Stimulated activated CD8-positive, alpha-beta memory T cell treated with anti-CD3 and anti-CD28 coated beads, Interleukin-15, amount 100 ng/mL, for 1 hour (primary cell): ENCODE data around the gene GALNT18.

ENCODE experiments used
- DNase-seq: peaks from one replicate; pipeline ENCODE4 v3.0.0-alpha.2; 2020; ENCODE audit warnings: low read depth

The GALNT18 gene

GRCh38 chr11:11498195-11498594, 123.6 kb downstream of the GALNT18 start:
- no peak for DNase-seq

GRCh38 chr11:11496879-11497278, 124.9 kb downstream of the GALNT18 start:
- no peak for DNase-seq

- DNase-seq = no peak
These were observed 127.5 kb downstream of the GALNT18 start for GRCh38 chr11:11494348-11494747.

GRCh38 chr11:11493698-11494097, 128.1 kb downstream of the GALNT18 start:
- no peak for DNase-seq

GRCh38 chr11:11491589-11491988, 130.2 kb downstream of the GALNT18 start:
- no peak for DNase-seq

- no peak for DNase-seq
These were observed 130.8 kb downstream of the GALNT18 start for GRCh38 chr11:11491014-11491413.

- DNase-seq = no peak
These were observed 135.4 kb downstream of the GALNT18 start for GRCh38 chr11:11486423-11486822.

GRCh38 chr11:11486002-11486401, 135.8 kb downstream of the GALNT18 start:
- no peak for DNase-seq

GRCh38 chr11:11483627-11484026, 138.2 kb downstream of the GALNT18 start:
- DNase-seq = no peak

GRCh38 chr11:11482730-11483129, 139.1 kb downstream of the GALNT18 start:
- no peak for DNase-seq

GRCh38 chr11:11481371-11481770, 140.4 kb downstream of the GALNT18 start:
- DNase-seq = no peak

- DNase-seq = no peak
These were observed 140.8 kb downstream of the GALNT18 start for GRCh38 chr11:11480971-11481370.

GRCh38 chr11:11478687-11479086, 143.1 kb downstream of the GALNT18 start:
- no peak for DNase-seq

- DNase-seq = no peak
These were observed 143.9 kb downstream of the GALNT18 start for GRCh38 chr11:11477695-11478420.

- no peak for DNase-seq
These were observed 144.7 kb downstream of the GALNT18 start for GRCh38 chr11:11476971-11477645.

- no peak for DNase-seq
These were observed 145.3 kb downstream of the GALNT18 start for GRCh38 chr11:11476499-11476898.

GRCh38 chr11:11472106-11472505, 149.7 kb downstream of the GALNT18 start:
- DNase-seq = no peak

GRCh38 chr11:11471201-11471600, 150.6 kb downstream of the GALNT18 start:
- no peak for DNase-seq

GRCh38 chr11:11468954-11469353, 152.9 kb downstream of the GALNT18 start:
- no peak for DNase-seq

- DNase-seq = no peak
These were observed 154.5 kb downstream of the GALNT18 start for GRCh38 chr11:11467312-11467711.

GRCh38 chr11:11464555-11464954, 157.2 kb downstream of the GALNT18 start:
- DNase-seq = no peak

- DNase-seq = no peak
These were observed 158.4 kb downstream of the GALNT18 start for GRCh38 chr11:11463405-11463804.

- DNase-seq = no peak
These were observed 160.3 kb downstream of the GALNT18 start for GRCh38 chr11:11461473-11461872.

- DNase-seq = no peak
These were observed 162.2 kb downstream of the GALNT18 start for GRCh38 chr11:11459578-11459977.
